Keratinocyte (primary cell): ENCODE results near the gene INPP4B. TPM values are rescaled to one million over a fixed set of nuclear protein-coding genes. Genes with fewer than 3 reads are reported as not detected.

Source experiments
- DNase-seq: peaks from one replicate; pipeline ENCODE4 v3.0.0-alpha.2; 2011; ENCODE audit warnings: low read depth, missing footprints, low spot score
- FAIRE-seq: peaks from 2 replicates; lab custom pipeline; 2011; peaks lifted over from hg19 to GRCh38; lab: Jason Lieb, UNC
- H2AFZ ChIP-seq: 2 replicates; pipeline ENCODE4 v1.6.0; 2012; ENCODE audit warnings: low read length, control low read depth, inconsistent platforms; ENCODE audit not compliant: control insufficient read depth
- H3K27ac ChIP-seq: 2 replicates; pipeline ENCODE4 v1.5.1; 2011; ENCODE audit warnings: low read length; ENCODE audit not compliant: control insufficient read depth, insufficient read depth
- H3K27me3 ChIP-seq: 3 replicates; pipeline ENCODE4 v1.6.0; 2011; ENCODE audit warnings: low read length; ENCODE audit not compliant: control insufficient read depth, insufficient read depth; ENCODE audit errors: extremely low read depth
- H3K36me3 ChIP-seq, 2 experiments: 2 replicates in 1 of 2; 3 replicates in 1 of 2; pipeline ENCODE4 v1.5.1; 2011; ENCODE audit warnings: low read length in 2 of 2, mild to moderate bottlenecking in 1 of 2; ENCODE audit not compliant: control insufficient read depth in 2 of 2, insufficient read depth in 2 of 2; ENCODE audit errors: extremely low read depth in 1 of 2
- H3K4me1 ChIP-seq: 3 replicates; pipeline ENCODE4 v1.5.1; 2011; ENCODE audit warnings: low read length; ENCODE audit not compliant: control insufficient read depth, insufficient read depth; ENCODE audit errors: extremely low read depth
- H3K4me2 ChIP-seq: 3 replicates; pipeline ENCODE4 v1.6.0; 2011; ENCODE audit warnings: low read depth, low read length; ENCODE audit not compliant: control insufficient read depth, insufficient read depth; ENCODE audit errors: extremely low read depth
- H3K4me3 ChIP-seq, 3 experiments: fragments of 200-600 bp in 1 of 3; sonication (generic) in 1 of 3; 2 replicates in 2 of 3; 3 replicates in 1 of 3; pipeline ENCODE4 v1.5.1; 2011 to 2016; ENCODE audit warnings: low read length in 3 of 3, mild to moderate bottlenecking in 3 of 3, control low read depth in 2 of 3, inconsistent platforms in 1 of 3, low read depth in 1 of 3, mixed read lengths in 1 of 3, mixed run types in 1 of 3, moderate library complexity in 1 of 3; ENCODE audit not compliant: control insufficient read depth in 2 of 3, insufficient read depth in 2 of 3; ENCODE audit errors: extremely low read depth in 1 of 3
- H3K79me2 ChIP-seq: 2 replicates; pipeline ENCODE4 v1.6.0; 2012; ENCODE audit warnings: low read length; ENCODE audit not compliant: control insufficient read depth, insufficient read depth
- H3K9ac ChIP-seq: 3 replicates; pipeline ENCODE4 v1.6.0; 2011; ENCODE audit warnings: low read length; ENCODE audit not compliant: control insufficient read depth, insufficient read depth; ENCODE audit errors: extremely low read depth
- H3K9me1 ChIP-seq: 3 replicates; pipeline ENCODE4 v1.6.0; 2011; ENCODE audit warnings: low read length; ENCODE audit not compliant: control insufficient read depth, insufficient read depth; ENCODE audit errors: extremely low read depth
- H3K9me3 ChIP-seq: 2 replicates; pipeline ENCODE4 v1.5.1; 2012; ENCODE audit warnings: low read depth, low read length; ENCODE audit not compliant: control insufficient read depth
- H4K20me1 ChIP-seq: 3 replicates; pipeline ENCODE4 v1.6.0; 2011; ENCODE audit warnings: low read length; ENCODE audit not compliant: control insufficient read depth, insufficient read depth; ENCODE audit errors: extremely low read depth
- CTCF ChIP-seq, 3 experiments: IDR thresholded peaks in 1 of 3; conservative IDR thresholded peaks in 1 of 3; optimal IDR thresholded peaks in 1 of 3; 2 replicates in 2 of 3; 3 replicates in 1 of 3; pipeline versions ENCODE3 to v1.5.1; 2011; ENCODE audit warnings: low read length in 3 of 3, mild to moderate bottlenecking in 3 of 3, moderate library complexity in 2 of 3, control low read depth in 1 of 3, inconsistent platforms in 1 of 3; ENCODE audit not compliant: insufficient read depth in 2 of 3; ENCODE audit errors: extremely low read depth in 1 of 3
- EZH2 ChIP-seq: IDR thresholded peaks from one replicate; pipeline ENCODE4 v1.6.1; 2012; ENCODE audit warnings: inconsistent platforms, mild to moderate bottlenecking, low read length, moderate library complexity
- dilution Hi-C: fragments of 300-500 bp; cut with MboI; formaldehyde crosslinking; loops from one replicate; pipeline ENCODE4 v1.7.0; 2020; ENCODE audit warnings: low sequenced_read_pairs; ENCODE audit not compliant: extremely low pct_ligation_motif_present
- polyA plus RNA-seq, 5 experiments: library from polyadenylated mRNA; depleted of rRNA in 3 of 5; stranded (reverse) in 3 of 5; stranded (forward) in 1 of 5; unstranded in 1 of 5; fragments of >200 nt; gene quantifications; 1 replicate in 1 of 5; 2 replicates in 3 of 5; 3 replicates in 1 of 5; pipeline versions ENCODE4 v1.2.1 to v1.2.3, GENCODE V29; 2011 to 2012; ENCODE audit warnings: missing spikeins in 2 of 5, low read depth in 1 of 5, low replicate concordance in 1 of 5

Gene INPP4B
- polyA plus RNA-seq, 1 donor (not counting 4 experiments of a cell fraction or from before 2014, with no cell fraction given): 50.2 TPM

GRCh38 chr4:142696334-142697122 lies 149.6 kb downstream of the INPP4B start:
- DNase-seq (no peak), FAIRE-seq (no peak)
- dilution Hi-C loops: no loop called here
- H3K4me1 ChIP-seq: no peaks in the 10 kb centered on the region
- H3K9me3 ChIP-seq: no peaks in the 10 kb centered on the region
- H3K36me3 ChIP-seq: no peaks in the 10 kb centered on the region
- no peak overlapping the region for H3K4me3 ChIP-seq
- no peaks in the 10 kb centered on the region for H3K79me2 ChIP-seq
- no peak overlapping the region for H3K4me2 ChIP-seq
- H3K9me1 ChIP-seq: no peaks in the 10 kb centered on the region
- H3K27me3 ChIP-seq: no peaks in the 10 kb centered on the region
- H2AFZ ChIP-seq: no peak overlapping the region
- H3K9ac ChIP-seq: no peak overlapping the region
- H3K27ac ChIP-seq: no peak overlapping the region
- no peaks in the 10 kb centered on the region for H4K20me1 ChIP-seq
- no peak for TF ChIP-seq CTCF (optimal IDR thresholded peaks at IDR 0.05 in 1 of 3, IDR thresholded peaks at IDR 0.05 in 1 of 3, conservative IDR thresholded peaks at IDR 0.05 in 1 of 3; ENCODE audit: extremely low read depth in 1 of 3, insufficient read depth in 2 of 3, low read length in 3 of 3)
- TF ChIP-seq EZH2: no peak

GRCh38 chr4:142690406-142691163 lies 155.5 kb downstream of the INPP4B start:
- no peak for TF ChIP-seq EZH2
- TF ChIP-seq CTCF (optimal IDR thresholded peaks at IDR 0.05 in 1 of 3, IDR thresholded peaks at IDR 0.05 in 1 of 3, conservative IDR thresholded peaks at IDR 0.05 in 1 of 3; ENCODE audit: extremely low read depth in 1 of 3, insufficient read depth in 2 of 3, low read length in 3 of 3): no peak
- FAIRE-seq: no peak
- dilution Hi-C loops: no loop called here
- Histone ChIP-seq H3K36me3 (no peaks in the 10 kb centered on the region), H2AFZ (no peak overlapping the region), H3K9me1 (no peaks in the 10 kb centered on the region), H4K20me1 (no peaks in the 10 kb centered on the region), H3K27ac (no peak overlapping the region), H3K4me3 (no peak overlapping the region), H3K9ac (no peak overlapping the region), H3K9me3 (no peaks in the 10 kb centered on the region), H3K4me2 (no peak overlapping the region), H3K27me3 (no peaks in the 10 kb centered on the region), H3K4me1 (no peaks in the 10 kb centered on the region), H3K79me2 (no peaks in the 10 kb centered on the region)
- DNase-seq: no peak
